Hepatocyte (in vitro differentiated cells): ENCODE measurements around the gene FNDC3B. TPM values are rescaled to one million over a fixed set of nuclear protein-coding genes. Genes with fewer than 3 reads are reported as not detected.

ENCODE experiments used
- DNase-seq: peaks from one replicate; pipeline ENCODE4 v3.0.0-alpha.2; 2016; ENCODE audit warnings: low spot score
- H2AFZ ChIP-seq: fragments of 200-600 bp; sonication (generic); 2 replicates; pipeline ENCODE4 v1.6.0; 2016; ENCODE audit warnings: antibody characterized with exemption, mild to moderate bottlenecking
- H3K27ac ChIP-seq: fragments of 200-600 bp; sonication (generic); 2 replicates; pipeline ENCODE4 v1.5.1; 2016; ENCODE audit warnings: mild to moderate bottlenecking
- H3K27me3 ChIP-seq: fragments of 200-600 bp; sonication (generic); 2 replicates; pipeline ENCODE4 v1.6.1; 2016
- H3K36me3 ChIP-seq: fragments of 200-600 bp; sonication (generic); replicated peaks from 2 replicates; pipeline ENCODE4 v1.5.1; 2016; ENCODE audit warnings: low read depth; ENCODE audit not compliant: insufficient read depth
- H3K4me1 ChIP-seq: fragments of 200-600 bp; sonication (generic); 2 replicates; pipeline ENCODE4 v1.5.1; 2016; ENCODE audit warnings: mild to moderate bottlenecking, moderate library complexity; ENCODE audit not compliant: insufficient read depth
- H3K4me2 ChIP-seq: fragments of 200-600 bp; sonication (generic); 2 replicates; pipeline ENCODE4 v1.6.0; 2016
- H3K4me3 ChIP-seq: fragments of 200-600 bp; sonication (generic); 2 replicates; pipeline ENCODE4 v1.5.1; 2016; ENCODE audit warnings: mild to moderate bottlenecking
- H3K79me2 ChIP-seq: fragments of 200-600 bp; sonication (generic); 2 replicates; pipeline ENCODE4 v1.6.0; 2017; ENCODE audit warnings: mild to moderate bottlenecking
- H3K9me2 ChIP-seq: fragments of 200-600 bp; sonication (generic); replicated peaks from 2 replicates; pipeline ENCODE4 v1.6.0; 2017; ENCODE audit warnings: mild to moderate bottlenecking; ENCODE audit not compliant: insufficient read depth
- H3K9me3 ChIP-seq: fragments of 200-600 bp; sonication (generic); 2 replicates; pipeline ENCODE4 v1.5.1; 2016; ENCODE audit warnings: low read depth, mild to moderate bottlenecking
- H4K20me1 ChIP-seq: fragments of 200-600 bp; sonication (generic); 2 replicates; pipeline ENCODE4 v1.6.0; 2016; ENCODE audit warnings: mild to moderate bottlenecking; ENCODE audit not compliant: insufficient read depth, poor library complexity, severe bottlenecking
- CTCF ChIP-seq: fragments of 200-600 bp; sonication (generic); IDR thresholded peaks from 2 replicates; pipeline ENCODE4 v1.5.1; 2016; ENCODE audit warnings: antibody characterized with exemption, mild to moderate bottlenecking; ENCODE audit not compliant: poor library complexity
- EZH2 ChIP-seq: fragments of 200-600 bp; sonication (generic); IDR thresholded peaks from 2 replicates; pipeline ENCODE4 v1.6.1; 2016; ENCODE audit warnings: antibody characterized with exemption, mild to moderate bottlenecking, borderline replicate concordance
- EZH2phosphoT487 ChIP-seq: fragments of 200-600 bp; sonication (generic); IDR thresholded peaks from one replicate; pipeline ENCODE4 v1.6.1; 2018; ENCODE audit warnings: antibody characterized with exemption, mild to moderate bottlenecking, low read depth, moderate library complexity; ENCODE audit not compliant: unreplicated experiment, severe bottlenecking
- WGBS: methylation state at CpG from one replicate; pipeline ENCODE4 v1.1.6; 2016; ENCODE audit warnings: low lambda C conversion rate; ENCODE audit errors: missing lambda C conversion rate; 5-methylcytosine and 5-hydroxymethylcytosine counted together
- polyA plus RNA-seq: library from polyadenylated mRNA; unstranded; fragments of >200 nt; fragmentation: Nextera tagmentation; extraction: Ambion mirVana; gene quantifications from 2 replicates; pipeline ENCODE4 v1.2.1, GENCODE V29; 2016
- total RNA-seq: library from RNA; depleted of rRNA; stranded (reverse); fragments of >200 nt; gene quantifications from 2 replicates; pipeline ENCODE4 v1.2.3, GENCODE V29; 2014

The FNDC3B gene
- total and polyA plus RNA-seq, 2 experiments from 2014 or later: 61.2 to 113 TPM

GRCh38 chr3:172442606-172443005 lies 403.2 kb downstream of the FNDC3B start:
- Histone ChIP-seq H3K27ac (no peak overlapping the region), H3K9me2 (no peaks in the 10 kb centered on the region), H3K4me3 (no peak overlapping the region), H2AFZ (no peak overlapping the region), H3K4me1 (no peaks in the 10 kb centered on the region), H3K9me3 (no peaks in the 10 kb centered on the region), H3K36me3 (no peaks in the 10 kb centered on the region), H3K79me2 (no peaks in the 10 kb centered on the region), H3K4me2 (no peak overlapping the region), H4K20me1 (no peaks in the 10 kb centered on the region), H3K27me3 (peaks cover 48% of the 10 kb centered on the region)
- TF ChIP-seq CTCF: no peak
- no peak for TF ChIP-seq EZH2
- TF ChIP-seq EZH2phosphoT487: no peak
- no peak for DNase-seq
- WGBS: 83% methylated on average over 1 of the region's 1 CpG

DNA sequence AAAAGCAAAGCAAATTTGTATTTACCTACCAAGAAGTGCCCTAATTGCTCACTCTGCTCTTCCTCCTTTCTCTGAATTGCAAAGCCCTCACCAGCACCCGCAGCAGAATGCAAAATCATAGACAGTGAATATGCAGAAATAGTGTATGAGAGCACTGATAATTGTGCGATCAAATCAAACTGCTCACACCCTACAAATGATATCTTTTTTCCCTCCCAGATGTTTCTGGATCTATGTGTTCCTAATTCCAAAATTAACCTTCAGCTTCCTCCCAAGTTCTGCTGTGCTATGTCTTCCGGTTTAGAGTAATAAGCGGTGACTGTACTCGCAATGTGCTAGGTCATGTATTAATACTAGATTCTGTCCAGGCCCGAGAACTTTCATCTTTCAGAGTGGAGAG lies 405.4 kb downstream of the FNDC3B start:
- H3K27ac ChIP-seq: no peak overlapping the region
- H3K36me3 ChIP-seq: no peaks in the 10 kb centered on the region
- H3K4me1 ChIP-seq: no peaks in the 10 kb centered on the region
- TF ChIP-seq CTCF (no peak), EZH2phosphoT487 (no peak), EZH2 (no peak)
- 93% methylated on average over 6 of the region's 6 CpGs for WGBS
- no peak for DNase-seq
- H3K9me3 ChIP-seq: no peaks in the 10 kb centered on the region
- no peaks in the 10 kb centered on the region for H3K79me2 ChIP-seq
- no peak overlapping the region for H2AFZ ChIP-seq
- H3K4me3 ChIP-seq: no peak overlapping the region
- no peaks in the 10 kb centered on the region for H3K9me2 ChIP-seq
- H4K20me1 ChIP-seq: no peaks in the 10 kb centered on the region
- no peak overlapping the region for H3K4me2 ChIP-seq
- peaks cover 70% of the 10 kb centered on the region for H3K27me3 ChIP-seq

DNA sequence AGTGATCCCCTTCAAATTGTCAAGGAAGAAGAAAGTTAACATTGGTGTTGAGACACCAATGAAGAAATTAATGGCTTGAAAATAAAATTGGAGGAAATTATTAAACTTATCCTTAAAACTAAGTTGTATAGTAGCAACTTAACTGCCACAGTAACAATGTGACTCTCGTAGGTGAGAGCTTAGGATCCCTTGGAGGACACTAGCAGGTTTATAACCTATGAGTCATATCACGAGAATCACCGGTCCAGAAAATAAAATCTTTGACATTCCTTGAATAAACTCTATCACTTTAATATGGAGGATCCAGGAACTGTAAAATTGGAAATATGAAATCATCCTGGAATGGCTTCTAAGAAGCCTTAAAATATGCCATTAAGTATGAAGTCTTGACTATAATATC lies 406.8 kb downstream of the FNDC3B start:
- no peak overlapping the region for H3K27ac ChIP-seq
- no peaks in the 10 kb centered on the region for H3K4me1 ChIP-seq
- no peaks in the 10 kb centered on the region for H3K9me2 ChIP-seq
- TF ChIP-seq EZH2: no peak
- no peak for TF ChIP-seq CTCF
- TF ChIP-seq EZH2phosphoT487: no peak
- DNase-seq: no peak
- no peaks in the 10 kb centered on the region for H3K79me2 ChIP-seq
- H2AFZ ChIP-seq: no peak overlapping the region
- 68% methylated on average over 3 of the region's 3 CpGs for WGBS
- H4K20me1 ChIP-seq: no peaks in the 10 kb centered on the region
- no peaks in the 10 kb centered on the region for H3K36me3 ChIP-seq
- H3K4me2 ChIP-seq: no peak overlapping the region
- H3K4me3 ChIP-seq: no peak overlapping the region
- peaks cover 82% of the 10 kb centered on the region for H3K27me3 ChIP-seq
- no peaks in the 10 kb centered on the region for H3K9me3 ChIP-seq
